SHP77 treated with DMSO at 0.1 percent for 48 hours (cell line): ENCODE results near the gene PTPRC.

Source experiments
- DNase-seq: peaks from one replicate; lab custom pipeline; 2025; lab: John Stamatoyannopoulos, UW

PTPRC gene

DNA sequence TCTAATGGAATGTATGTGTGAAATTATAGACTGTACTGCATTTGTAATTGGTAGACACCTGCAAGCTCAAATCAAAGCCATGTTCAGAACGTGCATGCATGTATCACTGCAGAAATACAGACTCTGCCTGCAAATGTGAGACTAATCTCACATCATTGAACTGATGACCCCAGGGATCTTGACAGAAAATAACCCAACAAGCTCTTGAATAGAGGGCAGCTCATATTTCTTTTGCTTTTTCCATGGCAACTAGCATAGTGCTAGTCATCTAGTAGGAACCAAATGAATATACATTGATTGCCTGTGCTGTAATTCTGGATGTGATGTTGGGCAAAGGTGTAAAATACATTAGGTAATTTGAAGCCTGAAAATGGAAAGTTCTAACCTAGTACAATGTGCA, 62.4 kb downstream of the PTPRC start:
- no peak for DNase-seq

- DNase-seq, result no peak
These were observed 63.1 kb downstream of the PTPRC start for GRCh38 chr1:198701766-198702539.

- DNase-seq, result no peak
These were observed 70.1 kb downstream of the PTPRC start for GRCh38 chr1:198708761-198709525.

DNA sequence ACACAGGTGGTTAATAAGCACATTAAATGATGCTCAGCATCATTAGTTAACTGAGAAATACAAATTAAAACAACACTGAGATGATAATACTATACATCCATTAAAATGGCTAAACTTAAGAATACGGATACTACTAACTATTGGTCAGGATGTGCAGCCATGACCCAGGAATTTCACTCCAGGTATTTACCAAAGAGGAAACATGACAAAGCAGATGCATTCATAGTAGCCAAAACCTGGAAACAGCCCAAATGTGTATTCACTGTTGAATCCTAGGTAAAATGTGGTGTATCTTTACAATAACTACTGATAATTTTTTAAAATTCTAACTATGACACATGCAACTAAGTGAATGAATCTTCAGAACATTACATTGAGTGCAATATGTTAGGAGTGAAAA, 73.0 kb downstream of the PTPRC start:
- no peak for DNase-seq

DNA sequence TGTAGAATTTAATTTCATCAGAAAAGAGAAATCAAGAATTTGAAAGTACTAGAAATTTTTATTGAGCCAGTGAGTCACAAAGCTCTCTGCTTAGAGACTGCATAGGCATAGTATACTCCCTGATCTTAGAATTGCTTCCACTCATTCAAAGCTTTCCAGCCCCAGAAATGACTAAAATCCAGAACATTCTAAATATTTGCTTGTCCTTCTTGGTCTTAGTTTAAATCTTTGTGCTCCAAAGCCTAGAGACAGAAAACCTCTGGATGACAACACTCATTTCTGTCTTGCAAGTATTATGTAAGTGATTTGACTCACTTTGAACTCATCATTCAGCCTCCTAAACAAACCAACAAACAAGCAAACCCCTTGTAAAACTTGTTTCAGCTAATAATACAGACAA, 74.2 kb downstream of the PTPRC start:
- no peak for DNase-seq

- DNase-seq, result no peak
These were observed 75.4 kb downstream of the PTPRC start for GRCh38 chr1:198714271-198714670.

GRCh38 chr1:198716051-198716450, 77.2 kb downstream of the PTPRC start:
- no peak for DNase-seq

- no peak for DNase-seq
These were observed 78.7 kb downstream of the PTPRC start for GRCh38 chr1:198717510-198717909.

- no peak for DNase-seq
These were observed 84.3 kb downstream of the PTPRC start for GRCh38 chr1:198723127-198723526.

- DNase-seq, result no peak
These were observed 86.2 kb downstream of the PTPRC start for GRCh38 chr1:198725090-198725489.

DNA sequence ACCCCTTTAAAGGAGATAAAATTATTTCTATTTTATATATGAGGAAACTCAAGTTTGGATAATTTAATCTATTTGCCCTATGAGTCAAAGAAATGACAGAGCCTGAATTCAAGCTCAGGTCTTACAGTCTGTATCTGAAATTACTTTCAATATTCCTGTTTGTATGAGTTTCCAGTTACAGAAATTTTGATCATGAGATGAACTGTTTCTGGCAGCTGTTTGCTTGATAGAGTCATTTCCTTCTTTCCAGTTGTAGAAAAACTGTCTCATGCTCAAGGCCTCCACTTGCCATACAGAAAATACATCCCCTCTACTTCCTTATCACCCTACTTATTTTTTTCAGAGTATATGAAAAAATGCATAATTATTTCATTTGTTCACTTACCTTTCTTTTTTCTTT, 87.6 kb downstream of the PTPRC start:
- DNase-seq, result no peak

- no peak for DNase-seq
These were observed 90.5 kb downstream of the PTPRC start for GRCh38 chr1:198729195-198729863.

DNA sequence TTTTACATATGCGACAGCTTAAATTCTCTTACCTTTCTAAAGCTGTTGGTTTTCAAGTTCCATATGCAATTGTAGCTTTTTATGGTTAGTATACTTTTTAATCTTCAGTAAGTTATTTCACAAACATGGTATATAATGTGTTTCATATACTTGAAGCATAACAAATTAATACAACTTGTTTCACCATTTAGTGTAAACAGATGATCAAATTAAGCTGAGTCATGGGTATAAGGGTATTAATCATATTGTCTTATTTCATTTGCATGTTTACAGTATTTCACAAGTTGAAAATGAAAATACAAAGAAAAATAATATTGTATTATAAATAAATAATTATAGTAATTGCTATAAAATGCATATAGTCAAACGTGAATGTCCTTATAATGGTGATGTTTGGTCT, 92.1 kb downstream of the PTPRC start:
- no peak for DNase-seq

DNA sequence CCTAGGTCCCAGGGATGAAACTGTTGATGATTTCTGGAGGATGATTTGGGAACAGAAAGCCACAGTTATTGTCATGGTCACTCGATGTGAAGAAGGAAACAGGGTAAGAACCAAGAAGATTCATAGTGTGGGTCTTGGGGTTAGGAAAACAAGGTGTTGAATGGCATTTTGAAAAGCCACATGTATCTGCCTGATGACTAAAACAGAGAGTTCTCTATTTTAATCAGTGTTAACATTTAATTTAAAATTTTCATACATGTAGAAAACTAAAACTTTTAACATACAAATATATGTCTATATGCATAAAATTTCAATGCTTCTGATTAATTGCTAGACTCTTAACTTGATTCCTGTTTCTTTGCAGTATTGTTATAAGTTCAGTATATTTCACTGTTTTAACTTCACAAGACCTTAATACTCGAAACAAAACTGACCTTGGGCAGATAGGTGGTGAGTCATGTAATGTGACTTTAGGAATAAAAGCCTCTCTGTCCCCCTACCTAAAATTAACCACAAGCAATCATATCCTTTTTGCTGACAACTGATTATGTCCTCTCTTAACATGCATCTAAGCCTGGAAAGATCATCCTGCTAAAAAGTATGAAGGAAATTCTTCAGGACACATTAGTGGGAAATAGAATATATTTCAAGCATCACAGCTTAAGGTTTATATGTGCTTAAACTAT, 95.6 kb downstream of the PTPRC start:
- DNase-seq, result no peak

DNA sequence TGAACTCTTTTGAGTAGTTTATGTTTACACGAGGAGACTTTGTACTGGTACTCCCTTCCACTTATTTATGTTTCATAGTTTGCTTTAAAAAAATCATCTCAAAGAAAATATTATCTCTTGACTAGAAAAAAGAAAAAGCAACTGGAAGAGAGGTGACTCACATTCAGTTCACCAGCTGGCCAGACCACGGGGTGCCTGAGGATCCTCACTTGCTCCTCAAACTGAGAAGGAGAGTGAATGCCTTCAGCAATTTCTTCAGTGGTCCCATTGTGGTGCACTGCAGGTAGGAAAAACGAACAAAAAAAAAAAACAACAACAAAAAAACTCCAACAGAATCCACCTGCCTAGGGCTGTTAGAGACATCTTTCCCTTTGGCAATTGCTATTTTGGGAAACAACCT, 102.9 kb downstream of the PTPRC start:
- DNase-seq, result no peak

DNA sequence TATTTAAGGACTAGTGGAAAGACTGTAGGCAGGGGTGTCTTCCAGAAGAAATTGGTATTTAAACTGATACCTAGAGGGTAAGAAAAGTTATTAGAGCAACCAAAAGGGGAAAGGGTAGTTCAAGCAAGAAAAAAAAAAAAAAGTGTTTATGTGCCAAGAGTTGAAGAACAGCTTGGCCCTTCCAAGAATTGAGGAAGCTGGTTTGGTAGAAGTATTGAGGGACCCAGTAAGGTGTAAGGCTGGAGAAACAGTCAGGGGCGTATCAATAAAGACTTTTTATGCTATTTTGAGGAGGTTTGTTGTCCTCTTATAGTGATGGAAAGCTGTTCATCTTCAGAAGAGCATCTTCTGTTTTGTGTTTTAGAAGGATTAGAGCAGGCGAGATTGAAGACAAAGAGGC, 108.3 kb downstream of the PTPRC start:
- DNase-seq, result no peak

- DNase-seq, result no peak
These were observed 110.4 kb downstream of the PTPRC start for GRCh38 chr1:198749279-198749678.

GRCh38 chr1:198750081-198750480, 111.2 kb downstream of the PTPRC start:
- DNase-seq, result no peak

DNA sequence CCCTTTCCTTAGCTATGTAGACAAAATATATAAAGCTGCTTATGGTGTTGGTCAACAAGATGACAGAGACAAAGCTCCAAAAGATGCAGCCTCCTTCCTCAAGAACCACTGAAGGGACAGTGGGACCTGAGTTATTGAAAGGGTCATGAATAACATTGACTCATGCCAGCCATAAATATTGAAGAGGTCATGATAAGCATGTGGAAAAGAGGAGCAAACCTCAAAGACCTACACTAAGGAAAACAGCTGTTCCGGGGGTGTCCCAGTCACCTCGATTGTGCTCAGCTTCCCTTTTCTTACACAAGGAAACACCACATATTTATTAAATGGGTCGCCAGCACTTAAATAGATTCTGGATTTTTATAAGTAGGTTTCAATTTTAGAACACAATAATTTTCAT, 112.9 kb downstream of the PTPRC start:
- DNase-seq, result no peak

DNA sequence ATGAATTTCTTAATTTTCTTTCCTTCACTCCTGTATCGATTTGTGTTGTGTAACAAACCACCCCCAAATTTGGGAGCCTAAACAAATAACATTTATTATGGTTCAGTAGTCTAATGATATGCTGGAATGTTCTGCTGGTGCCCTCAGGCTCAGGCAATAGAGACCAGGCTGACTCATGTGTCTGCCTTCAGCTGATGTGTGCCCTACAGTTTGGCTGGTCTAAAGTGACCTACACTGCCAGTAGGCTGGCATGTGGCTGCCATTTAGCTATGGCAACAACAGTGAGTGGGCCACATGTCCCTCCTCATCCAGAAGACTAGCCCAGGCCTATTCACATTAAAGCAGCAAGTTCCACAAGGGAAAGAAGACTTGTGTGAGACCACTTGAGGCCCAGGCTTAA, 115.8 kb downstream of the PTPRC start:
- no peak for DNase-seq

GRCh38 chr1:198755715-198756114, 116.9 kb downstream of the PTPRC start:
- DNase-seq, result no peak

DNA sequence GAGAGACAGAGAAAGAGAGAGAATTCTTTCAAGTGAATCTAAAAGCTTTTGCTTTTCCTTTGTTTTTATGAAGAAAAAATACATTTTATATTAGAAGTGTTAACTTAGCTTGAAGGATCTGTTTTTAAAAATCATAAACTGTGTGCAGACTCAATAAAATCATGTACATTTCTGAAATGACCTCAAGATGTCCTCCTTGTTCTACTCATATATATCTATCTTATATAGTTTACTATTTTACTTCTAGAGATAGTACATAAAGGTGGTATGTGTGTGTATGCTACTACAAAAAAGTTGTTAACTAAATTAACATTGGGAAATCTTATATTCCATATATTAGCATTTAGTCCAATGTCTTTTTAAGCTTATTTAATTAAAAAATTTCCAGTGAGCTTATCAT, 117.6 kb downstream of the PTPRC start:
- no peak for DNase-seq
